ENCODE data around the gene LLCFC1.

GRCh38 chr7:142913566-142913965 is 25.7 kb upstream of the LLCFC1 start:
- TF ChIP-seq CTCF (IDR thresholded peaks at IDR 0.05), result no peak
- TF ChIP-seq POLR2A (IDR thresholded peaks at IDR 0.05; ENCODE audit: low read depth), result no peak
- no peak for TF ChIP-seq POLR2AphosphoS5 (IDR thresholded peaks at IDR 0.05)

Data from esophagus muscularis mucosa (tissue), 3 donors.